ENCODE results near the gene TSC22D3. TPM values are rescaled to one million over a fixed set of nuclear protein-coding genes. Genes with fewer than 3 reads are reported as not detected.
"Not testable (repeated sequence)": the region's sequence is repeated elsewhere in the genome, so short reads cannot be mapped to it uniquely, and the experiment has no call there.

Gene TSC22D3
- total RNA-seq, 1 donor from 2014 or later: 240 TPM

DNA sequence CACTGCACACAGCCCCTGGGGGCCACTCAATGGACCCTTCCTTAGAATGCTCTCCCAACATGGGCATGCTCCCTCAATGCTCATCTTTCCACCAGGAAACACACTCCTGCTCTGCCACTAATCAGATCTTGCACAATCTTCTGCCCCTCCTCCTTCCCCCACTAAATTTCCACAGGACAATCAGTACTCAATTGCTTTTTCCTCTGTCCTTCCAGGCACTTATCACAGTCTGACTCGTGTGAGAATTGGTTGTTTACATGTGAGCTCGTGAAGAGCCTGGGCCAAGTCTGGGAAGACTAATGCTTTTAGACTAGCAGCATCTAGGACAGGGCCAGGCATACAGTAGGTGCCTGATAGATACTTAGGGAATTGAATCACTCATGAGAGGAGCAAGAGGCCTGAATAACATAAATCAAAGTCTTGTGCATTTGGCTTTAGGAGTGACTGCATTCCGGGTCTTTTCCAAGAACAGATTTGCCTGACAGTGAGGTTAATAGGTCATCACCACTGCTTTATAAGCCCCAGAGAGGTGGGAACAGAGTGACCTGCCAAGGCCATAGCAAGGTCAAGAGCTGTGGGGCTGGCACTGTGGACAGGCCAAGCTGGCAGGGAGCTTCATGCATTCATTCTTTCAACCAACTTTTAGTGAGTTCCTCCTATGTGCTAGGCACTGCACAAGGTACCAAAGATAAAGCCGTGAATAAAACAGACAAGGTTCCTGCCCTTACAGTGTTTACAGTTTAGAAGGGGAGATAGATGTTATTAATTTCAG lies 92.3 kb downstream of the TSC22D3 start:
- no peak for DNase-seq (ENCODE audit: low spot score)

- no peak for DNase-seq (ENCODE audit: low spot score)
Observed at GRCh38 chrX:107682256-107682655, 93.3 kb downstream of the TSC22D3 start.

- peak; percentile 78 for DNase-seq (ENCODE audit: low spot score)
Observed at GRCh38 chrX:107678957-107679740, 96.4 kb downstream of the TSC22D3 start.

DNA sequence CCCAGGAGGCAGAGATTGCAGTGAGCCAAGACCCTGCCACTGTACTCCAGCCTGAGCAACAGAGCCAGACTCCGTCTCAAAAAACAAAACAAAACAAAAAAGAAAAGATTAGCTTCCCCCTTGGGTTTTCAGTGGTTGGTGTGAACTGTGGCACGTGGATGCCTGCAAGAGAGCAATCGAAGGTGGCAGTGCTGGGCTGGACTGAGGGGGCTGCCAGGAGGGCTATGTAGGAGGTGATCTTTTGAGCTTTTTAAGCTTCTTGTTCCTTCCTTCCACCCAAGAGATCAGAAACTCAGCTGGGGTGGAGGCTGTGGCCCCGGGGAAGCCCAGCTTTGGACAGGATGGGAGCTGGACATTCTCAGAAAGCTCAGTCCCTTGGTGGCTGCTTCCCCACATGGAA lies 97.7 kb downstream of the TSC22D3 start:
- DNase-seq (ENCODE audit: low spot score): no peak

DNA sequence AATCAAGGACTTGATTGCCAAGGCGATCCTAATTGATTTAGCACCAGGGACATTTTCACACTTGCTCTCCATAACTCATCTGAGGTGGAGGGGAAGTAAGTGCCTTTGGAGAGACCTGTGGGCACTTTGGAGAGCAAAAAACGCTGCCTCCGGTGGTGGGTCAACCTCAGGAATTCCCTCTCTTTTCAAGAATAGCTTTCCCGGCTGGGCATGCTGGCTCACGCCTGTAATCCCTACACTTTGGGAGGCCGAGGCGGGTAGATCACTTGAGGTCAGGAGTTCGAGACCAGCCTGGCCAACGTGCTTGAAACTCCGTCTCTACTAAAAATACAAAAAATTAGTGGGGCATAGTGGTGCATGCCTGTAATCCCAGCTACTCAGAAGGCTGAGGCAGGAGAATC lies 98.1 kb downstream of the TSC22D3 start:
- DNase-seq (ENCODE audit: low spot score): no peak

- DNase-seq (ENCODE audit: low spot score): peak; percentile 85
Observed at GRCh38 chrX:107676559-107677378, 98.8 kb downstream of the TSC22D3 start.

DNA sequence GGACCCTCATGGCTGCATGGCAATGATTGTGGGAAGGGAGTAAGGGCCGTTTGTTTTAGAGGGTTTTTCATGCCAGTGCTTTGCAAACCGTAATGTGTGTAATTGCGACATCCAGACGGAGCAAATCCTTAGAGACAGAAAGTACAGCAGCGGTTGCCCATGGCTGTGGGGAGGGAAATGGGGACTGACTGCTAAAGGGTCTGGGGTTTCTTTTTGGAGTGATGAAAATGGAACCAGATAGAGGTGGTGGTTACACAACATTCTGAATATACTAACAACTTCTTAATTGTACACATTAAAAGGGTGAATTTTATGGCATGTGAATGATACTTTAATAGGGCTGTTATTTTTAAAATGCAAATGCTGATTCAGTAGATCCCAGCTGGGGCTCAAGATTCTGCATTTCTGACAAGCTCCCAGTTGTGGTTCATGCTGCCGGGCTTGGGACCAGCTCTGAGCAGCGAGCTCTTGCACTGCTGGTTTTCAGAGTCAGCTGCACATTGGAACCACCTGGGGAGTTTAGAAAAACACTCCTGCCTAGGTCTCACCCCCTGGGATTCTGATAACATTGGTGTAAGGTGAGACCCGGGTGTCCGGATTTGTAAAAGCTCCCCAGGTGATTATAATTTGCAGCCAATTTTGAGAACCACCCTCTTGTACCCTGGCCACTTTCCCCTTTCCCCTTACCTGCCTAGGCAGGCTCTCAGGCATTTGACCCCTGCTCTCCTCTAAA lies 99.6 kb downstream of the TSC22D3 start:
- DNase-seq (ENCODE audit: low spot score): no peak

DNA sequence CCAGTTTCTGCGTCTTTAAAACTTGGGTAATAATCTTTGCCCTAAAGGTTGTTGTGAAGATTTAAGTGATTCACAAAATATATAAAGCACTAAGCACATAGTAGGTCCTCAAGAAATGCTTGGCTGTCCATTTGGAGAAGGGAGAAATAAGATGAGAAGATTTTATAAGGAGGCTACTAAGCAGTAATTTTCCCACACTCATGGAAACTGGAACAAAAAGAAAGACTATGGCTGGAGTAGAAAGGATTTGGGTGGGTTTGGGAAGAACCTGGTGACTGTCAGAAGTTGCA lies 100.3 kb downstream of the TSC22D3 start:
- no peak for DNase-seq (ENCODE audit: low spot score)

DNA sequence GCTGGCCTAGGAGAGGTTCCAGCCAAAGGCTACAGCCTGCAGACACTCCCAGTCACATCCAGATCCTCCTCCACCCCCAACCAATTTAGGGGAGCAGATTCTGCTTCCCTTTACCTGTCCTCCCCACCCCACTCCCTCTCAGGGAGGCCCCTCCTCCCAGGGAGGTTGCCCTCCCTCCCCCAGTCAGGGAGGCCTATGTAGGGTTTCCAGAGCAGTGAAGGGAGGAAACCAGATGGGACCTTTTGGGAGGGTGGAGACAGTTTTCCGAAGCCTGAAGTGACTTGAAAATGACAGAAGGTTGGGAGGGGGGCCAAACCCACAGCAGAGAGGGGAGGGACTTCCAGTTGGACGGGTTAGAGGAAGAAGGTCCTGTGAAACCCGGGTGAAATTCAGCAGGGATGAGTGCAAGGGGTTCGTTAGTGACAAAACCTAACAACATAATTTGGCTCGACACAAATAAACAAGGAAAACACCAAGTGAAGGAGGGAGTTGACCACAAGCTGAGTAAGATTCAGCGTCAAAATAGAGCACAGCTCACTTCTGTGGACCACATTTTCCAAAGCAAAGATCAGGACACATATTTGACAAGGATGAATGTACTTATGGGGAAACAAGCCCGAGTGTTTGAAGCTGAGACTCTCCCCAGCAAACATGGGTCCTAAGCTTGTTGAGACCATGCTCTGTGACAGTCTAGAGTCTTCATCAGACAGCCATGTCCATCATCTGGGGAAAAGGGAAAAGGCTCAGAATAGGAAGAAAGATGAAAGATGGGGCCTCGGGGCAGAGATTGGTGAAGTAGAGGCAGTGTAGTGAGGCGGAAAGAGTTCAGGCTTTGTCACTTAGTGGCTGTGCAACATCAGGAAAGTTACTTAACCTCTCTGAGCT lies 100.9 kb downstream of the TSC22D3 start:
- peak; percentile 77 for DNase-seq (ENCODE audit: low spot score)

GRCh38 chrX:107673933-107674479 lies 101.6 kb downstream of the TSC22D3 start:
- peak; percentile 85 for DNase-seq (ENCODE audit: low spot score)

DNA sequence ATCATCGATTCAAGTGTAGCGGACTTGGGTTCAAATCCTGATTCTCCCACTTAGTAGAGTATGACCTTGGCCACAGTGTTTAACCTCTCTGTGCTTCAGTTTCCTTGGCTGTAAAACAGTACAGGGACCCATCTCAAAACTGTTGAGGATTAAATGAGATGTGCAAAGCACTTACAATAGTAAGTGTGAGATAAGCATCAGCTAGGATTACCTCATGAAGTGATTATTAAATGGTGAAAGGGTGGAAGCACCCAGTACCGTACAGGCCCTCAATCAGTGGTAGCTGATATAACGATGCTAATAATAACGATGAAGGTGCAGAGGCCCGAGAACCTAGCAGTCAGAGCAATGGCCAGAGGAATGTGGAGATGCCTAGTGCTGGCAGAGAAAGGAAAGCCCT lies 102.2 kb downstream of the TSC22D3 start:
- DNase-seq (ENCODE audit: low spot score): no peak

DNA sequence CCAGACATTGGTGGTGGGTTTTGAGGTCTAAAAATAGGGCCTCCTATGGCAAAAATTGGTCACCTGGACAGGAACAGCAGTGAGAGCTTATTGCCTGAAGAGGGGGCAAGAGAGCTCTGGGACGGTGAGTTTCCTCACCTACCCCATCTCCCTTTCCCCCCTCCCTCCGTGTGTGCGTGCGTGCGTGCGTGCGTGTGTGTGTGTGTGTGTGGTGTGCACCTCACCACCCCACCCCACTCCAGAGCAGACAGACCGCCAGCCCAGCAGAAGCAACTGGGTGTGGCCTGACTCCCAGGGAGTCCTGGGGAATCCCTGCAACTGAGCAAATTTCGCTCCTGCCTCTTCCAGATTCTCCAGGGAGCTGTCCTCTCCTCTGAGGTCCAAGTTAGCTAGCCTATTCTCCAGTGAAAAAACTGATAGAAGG lies 102.6 kb downstream of the TSC22D3 start:
- peak; percentile 85 for DNase-seq (ENCODE audit: low spot score)

- not testable (repeated sequence) for DNase-seq (ENCODE audit: low spot score)
Observed at GRCh38 chrX:107671256-107671655, 104.3 kb downstream of the TSC22D3 start.

DNA sequence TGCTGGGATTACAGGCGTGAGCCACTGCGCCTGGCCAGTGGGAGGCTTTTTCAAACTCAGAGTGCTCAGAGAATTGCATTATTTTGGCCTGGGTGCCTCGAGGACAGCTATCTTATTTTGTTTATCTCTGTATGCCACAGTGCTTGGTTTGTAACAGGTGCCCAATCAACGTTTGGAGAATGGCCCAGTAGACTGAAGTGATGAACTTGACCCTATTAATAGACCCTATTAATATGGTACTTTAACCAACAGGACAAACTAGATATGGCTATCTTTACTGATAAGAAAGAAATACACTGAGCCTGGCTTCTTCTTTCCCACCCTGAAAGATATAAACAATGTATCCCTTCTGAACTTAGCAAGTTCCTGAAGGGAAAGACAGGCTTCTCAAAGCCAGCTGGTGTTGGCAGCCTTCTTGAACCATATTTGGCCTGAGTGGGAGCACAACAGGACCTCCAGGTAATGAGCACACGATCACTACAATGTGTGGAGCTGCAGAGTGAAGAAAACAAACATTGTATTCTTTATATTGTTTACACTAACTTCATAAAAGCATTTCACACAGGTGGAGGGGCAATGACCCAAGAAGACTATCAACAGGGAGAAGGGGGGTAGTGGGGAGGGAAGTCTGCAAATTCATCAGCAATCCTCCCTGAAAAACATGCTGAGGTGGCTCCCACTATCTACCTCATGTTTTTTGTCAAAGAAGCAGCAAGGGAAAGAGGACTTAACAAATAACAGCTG lies 105.5 kb downstream of the TSC22D3 start:
- no peak for DNase-seq (ENCODE audit: low spot score)

GRCh38 chrX:107669261-107669660 lies 106.3 kb downstream of the TSC22D3 start:
- no peak for DNase-seq (ENCODE audit: low spot score)

GRCh38 chrX:107668710-107669109 lies 106.9 kb downstream of the TSC22D3 start:
- DNase-seq (ENCODE audit: low spot score): not testable (repeated sequence)

DNA sequence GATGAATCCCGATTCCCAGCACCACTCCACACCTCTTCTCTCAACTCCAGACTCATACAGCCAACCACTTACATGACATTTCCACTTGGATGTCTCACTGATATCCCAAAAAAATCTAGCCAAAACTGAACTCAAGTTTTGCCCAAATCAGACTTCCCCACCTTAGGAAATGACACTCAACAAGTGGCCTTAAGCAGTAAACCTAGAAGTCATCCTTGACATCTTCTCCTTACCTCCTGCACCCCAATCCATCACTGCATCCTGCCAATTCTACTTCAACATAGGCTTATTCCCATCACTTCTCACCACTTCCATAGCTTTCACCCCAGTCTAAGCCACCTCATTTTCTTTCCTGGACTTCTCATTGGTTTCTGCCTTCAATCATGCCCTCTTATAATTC lies 108.2 kb downstream of the TSC22D3 start:
- DNase-seq (ENCODE audit: low spot score): no peak

DNA sequence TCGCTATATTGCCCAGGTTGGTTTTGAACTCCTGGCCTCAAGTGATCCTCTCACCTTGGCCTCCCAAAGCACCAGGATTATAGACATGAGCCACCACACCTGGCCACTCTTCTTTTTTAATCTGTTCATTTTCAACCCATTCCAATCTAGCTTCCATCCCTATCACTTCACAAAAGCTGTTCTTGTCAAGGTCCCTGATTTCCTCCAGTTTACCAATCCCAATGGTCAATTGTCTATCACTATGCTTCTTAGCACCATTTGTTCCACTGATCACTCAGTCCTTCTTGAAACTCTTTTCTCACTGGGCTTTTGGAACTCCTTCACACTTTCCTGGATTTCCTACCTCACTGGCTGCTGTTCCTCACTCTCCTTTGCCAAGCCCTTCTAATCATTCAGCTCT lies 108.7 kb downstream of the TSC22D3 start:
- DNase-seq (ENCODE audit: low spot score): no peak
